NCI-H2029 (cell line): ENCODE measurements around the gene NANOGP8.

Source experiments
- DNase-seq: peaks from one replicate; lab custom pipeline; 2025; lab: John Stamatoyannopoulos, UW

NANOGP8 gene

GRCh38 chr15:35058534-35059054 lies 26.5 kb downstream of the NANOGP8 start:
- no peak for DNase-seq

DNA sequence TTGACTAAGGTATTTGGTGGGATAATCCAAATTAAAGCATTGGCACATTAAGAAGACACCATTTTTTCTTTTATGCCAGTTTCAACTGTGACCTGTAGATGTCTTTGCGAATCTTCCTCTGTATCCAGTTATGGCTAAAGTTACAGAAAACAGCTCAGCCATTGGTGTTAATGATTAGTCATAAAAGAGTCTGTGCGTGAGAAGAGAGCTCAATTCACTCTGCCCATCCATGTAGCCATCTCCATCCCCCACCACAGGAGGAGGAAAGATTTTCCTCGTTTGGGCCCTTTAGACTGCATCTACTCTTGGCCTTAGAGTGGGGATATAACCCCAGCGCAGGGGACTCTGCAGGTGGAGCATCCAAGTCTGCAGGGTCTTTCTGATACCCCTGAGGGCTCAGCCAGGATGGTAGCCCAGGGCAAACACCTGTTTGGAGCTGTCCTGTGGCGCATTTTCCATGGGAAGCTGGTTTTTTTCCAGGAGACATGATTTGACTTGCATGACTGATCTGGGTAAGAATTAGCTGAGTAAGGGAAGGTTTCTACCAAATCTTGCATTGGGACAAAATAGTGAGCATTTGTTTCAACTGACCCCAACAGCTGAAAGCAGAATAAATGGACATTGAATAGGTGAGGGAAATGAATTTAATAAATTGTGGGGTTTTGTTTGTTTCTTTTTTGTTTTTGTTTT lies 29.5 kb downstream of the NANOGP8 start:
- DNase-seq, result no peak

GRCh38 chr15:35054380-35054779 lies 30.7 kb downstream of the NANOGP8 start:
- DNase-seq, result no peak

GRCh38 chr15:35047996-35048395 lies 37.1 kb downstream of the NANOGP8 start:
- DNase-seq, result no peak

- no peak for DNase-seq
These were observed 37.6 kb downstream of the NANOGP8 start for GRCh38 chr15:35047528-35047927.

DNA sequence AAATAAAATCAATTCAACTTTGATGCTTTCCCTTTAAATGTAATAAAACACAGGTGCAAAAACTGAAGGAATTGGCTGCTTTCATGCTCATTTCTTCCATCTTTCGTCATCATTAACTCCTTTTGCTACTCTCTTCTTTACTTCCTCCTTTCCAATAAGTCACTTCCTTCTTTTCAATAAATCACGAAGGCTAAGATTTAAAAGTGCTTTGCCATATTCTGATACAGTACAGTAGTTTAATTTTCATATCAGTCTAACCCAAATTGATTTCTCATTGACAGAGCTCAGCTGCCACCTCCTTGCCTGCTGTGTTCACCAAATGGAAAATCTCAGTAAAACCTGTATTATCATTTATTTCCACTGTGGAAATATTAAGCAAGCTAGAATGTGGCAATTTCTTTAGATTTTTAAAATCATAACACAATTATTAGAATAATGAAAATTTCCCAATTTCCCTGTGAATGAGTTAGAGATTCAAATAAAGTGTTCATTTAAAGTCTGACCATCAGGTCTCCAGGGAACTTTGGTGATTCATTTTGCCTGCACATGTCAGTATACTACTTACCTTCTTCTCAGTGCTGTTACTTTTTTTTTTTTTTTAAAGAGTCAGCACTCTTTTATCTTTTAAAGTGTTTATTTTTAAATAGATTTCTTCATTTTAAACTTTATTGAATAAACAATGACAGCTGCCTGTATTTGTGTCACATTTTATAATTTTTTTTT lies 41.6 kb downstream of the NANOGP8 start:
- no peak for DNase-seq

DNA sequence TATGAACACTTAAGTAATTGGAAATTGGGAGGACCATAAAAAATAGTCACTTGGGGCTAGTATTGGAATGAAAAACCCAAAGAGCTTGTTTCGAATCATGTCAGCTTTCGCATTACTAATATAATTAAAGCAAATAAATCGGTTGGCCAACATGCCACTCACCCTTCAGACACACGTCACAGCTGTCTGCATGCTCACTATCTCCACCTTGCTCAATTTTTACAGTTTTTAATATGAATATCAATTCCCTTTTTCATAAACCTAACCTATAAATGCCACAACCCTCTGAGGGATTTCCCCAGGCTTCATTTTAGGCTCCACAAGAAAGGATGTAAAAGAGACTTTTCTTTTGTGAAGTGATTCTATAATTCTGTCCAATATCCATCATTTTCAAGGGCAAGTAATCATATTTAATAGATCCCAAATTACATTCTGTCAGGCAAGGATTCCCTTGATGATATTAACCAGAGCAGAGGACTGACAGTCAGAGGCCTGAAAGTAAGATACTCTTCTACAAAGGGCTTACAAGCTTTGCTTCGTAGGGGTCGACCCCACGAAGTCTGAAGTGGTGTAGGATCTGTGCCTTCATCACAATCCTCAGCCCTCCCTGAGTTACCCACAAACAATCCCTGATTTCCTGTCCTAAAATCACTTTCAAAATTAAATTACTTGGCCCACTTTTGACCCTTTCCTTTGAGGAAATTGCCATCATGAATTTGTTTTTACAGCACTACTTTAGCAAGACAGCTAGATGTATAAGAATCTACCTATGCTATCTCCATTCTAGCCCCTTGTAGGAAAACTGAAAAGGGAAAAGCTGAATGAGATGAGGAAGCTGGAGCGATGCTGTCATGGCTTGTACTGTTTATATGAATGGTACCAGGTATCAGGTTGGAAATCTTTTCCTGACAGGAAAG lies 44.5 kb downstream of the NANOGP8 start:
- no peak for DNase-seq

GRCh38 chr15:35038626-35039451 lies 46.3 kb downstream of the NANOGP8 start:
- no peak for DNase-seq
